Common myeloid progenitor, CD34-positive (primary cell): ENCODE measurements around the gene MAPK8.

Experiments used
- CTCF ChIA-PET: fragments of 350-600 bp; sonication (Branson Sonifier 250); formaldehyde crosslinking; loops from one replicate; lab custom pipeline; 2021; ENCODE audit warnings: antibody characterized with exemption; lab: Charles Lee
- POLR2A ChIA-PET: fragments of 350-600 bp; sonication (Branson Sonifier 250); formaldehyde crosslinking; loops from one replicate; lab custom pipeline; 2021; ENCODE audit warnings: antibody characterized with exemption; lab: Charles Lee
- DNase-seq, 3 donors: peaks; one replicate each; pipeline versions ENCODE4 v3.0.0 to v3.0.0-alpha.2; 2013
- H3K27ac ChIP-seq, 2 experiments: 1 replicate in 1 of 2; 2 replicates in 1 of 2; pipeline ENCODE4 v1.7.0; 2013; ENCODE audit warnings: inconsistent platforms in 2 of 2, low read length in 2 of 2, mild to moderate bottlenecking in 2 of 2, low read depth in 1 of 2, moderate library complexity in 1 of 2; ENCODE audit not compliant: severe bottlenecking in 2 of 2, insufficient read depth in 1 of 2, poor library complexity in 1 of 2
- H3K27me3 ChIP-seq, 5 experiments: replicated peaks in 2 of 5; 1 replicate in 3 of 5; 2 replicates in 2 of 5; pipeline versions ENCODE4 v1.6.1 to v1.7.0; 2013; ENCODE audit warnings: low read length in 4 of 5, mild to moderate bottlenecking in 2 of 5, moderate library complexity in 2 of 5, inconsistent platforms in 1 of 5; ENCODE audit not compliant: insufficient read depth in 5 of 5, control insufficient read depth in 4 of 5
- H3K36me3 ChIP-seq, 4 experiments: 1 replicate in 2 of 4; 2 replicates in 2 of 4; pipeline versions ENCODE4 v1.6.1 to v1.7.0; 2013; ENCODE audit warnings: low read length in 3 of 4, control low read depth in 1 of 4, mild to moderate bottlenecking in 1 of 4; ENCODE audit not compliant: control insufficient read depth in 4 of 4, insufficient read depth in 4 of 4
- H3K4me1 ChIP-seq, 4 experiments: 1 replicate in 3 of 4; 2 replicates in 1 of 4; pipeline versions ENCODE4 v1.6.1 to v1.7.1; 2013; ENCODE audit warnings: low read length in 3 of 4, mild to moderate bottlenecking in 3 of 4, control low read depth in 1 of 4, inconsistent platforms in 1 of 4, moderate library complexity in 1 of 4; ENCODE audit not compliant: control insufficient read depth in 4 of 4, insufficient read depth in 4 of 4; ENCODE audit errors: control extremely low read depth in 1 of 4
- H3K4me3 ChIP-seq, 7 experiments: 1 replicate in 4 of 7; 2 replicates in 3 of 7; pipeline versions ENCODE4 v1.5.1 to v1.7.0; 2013; ENCODE audit warnings: mild to moderate bottlenecking in 7 of 7, low read length in 6 of 7, moderate library complexity in 6 of 7, inconsistent platforms in 2 of 7, low read depth in 2 of 7, control low read depth in 1 of 7; ENCODE audit not compliant: insufficient read depth in 4 of 7, control insufficient read depth in 1 of 7; ENCODE audit errors: extremely low read depth in 1 of 7
- H3K9me3 ChIP-seq, 5 experiments: 1 replicate in 4 of 5; 2 replicates in 1 of 5; pipeline versions ENCODE4 v1.6.1 to v1.7.1; 2013; ENCODE audit warnings: low read length in 4 of 5, mild to moderate bottlenecking in 2 of 5, inconsistent platforms in 1 of 5, low read depth in 1 of 5, moderate library complexity in 1 of 5; ENCODE audit not compliant: control insufficient read depth in 4 of 5, insufficient read depth in 2 of 5; ENCODE audit errors: control extremely low read depth in 1 of 5
- WGBS: methylation state at CpG from one replicate; pipeline ENCODE4 v1.1.5; 2013; ENCODE audit not compliant: insufficient coverage; 5-methylcytosine and 5-hydroxymethylcytosine counted together

Gene MAPK8

GRCh38 chr10:48446785-48447184 lies 140.3 kb downstream of the MAPK8 start:
- ChIA-PET CTCF (interaction anchor here (1.0 to 10.1 kb wide), 14 partner anchors 13 to 99 kb away, joined by 3 to 220 read pairs (median 6); no protein-coding TSS in a partner anchor), POLR2A (interaction anchor here (1.9 kb wide), 1 partner anchor 10 kb away, joined by 6 read pairs; no protein-coding TSS in a partner anchor)
- Histone ChIP-seq H3K36me3 (peaks cover 3 to 93% (median 74%) of the 10 kb centered on the region in 4 experiments), H3K27me3 (no peaks in the 10 kb centered on the region), H3K27ac (peak overlapping the region in 1 of 2 experiments; percentile 27), H3K9me3 (no peaks in the 10 kb centered on the region), H3K4me1 (peaks cover 0 to 72% (median 35%) of the 10 kb centered on the region in 4 experiments), H3K4me3 (no peak overlapping the region)
- 54% methylated on average over 7 of the region's 7 CpGs for WGBS
- no peak for DNase-seq

- 88% methylated on average over 6 of the region's 11 CpGs for WGBS
- H3K4me3 ChIP-seq: no peak overlapping the region
- peak overlapping the region in 1 of 2 experiments; percentile 27 for H3K27ac ChIP-seq
- H3K27me3 ChIP-seq: no peaks in the 10 kb centered on the region
- CTCF ChIA-PET: interaction anchor here (1.1 to 10.1 kb wide), 8 partner anchors 13 to 98 kb away, joined by 3 to 220 read pairs (median 6); no protein-coding TSS in a partner anchor
- H3K4me1 ChIP-seq: peaks cover 0 to 78% (median 39%) of the 10 kb centered on the region in 4 experiments
- POLR2A ChIA-PET: no interaction called here
- H3K9me3 ChIP-seq: no peaks in the 10 kb centered on the region
- H3K36me3 ChIP-seq: peaks cover 4 to 93% (median 77%) of the 10 kb centered on the region in 4 experiments
- no peak for DNase-seq
These were observed 141.1 kb downstream of the MAPK8 start for GRCh38 chr10:48447356-48448215.

- Histone ChIP-seq H3K27ac (no peak overlapping the region), H3K9me3 (no peaks in the 10 kb centered on the region), H3K4me3 (no peak overlapping the region), H3K36me3 (peaks cover 7 to 96% (median 76%) of the 10 kb centered on the region in 4 experiments), H3K27me3 (no peaks in the 10 kb centered on the region), H3K4me1 (peaks cover 0 to 76% (median 42%) of the 10 kb centered on the region in 4 experiments)
- ChIA-PET CTCF (interaction anchor here (1.1 to 10.1 kb wide), 5 partner anchors 10 to 72 kb away, joined by 3 to 220 read pairs (median 8); no protein-coding TSS in a partner anchor), POLR2A (no interaction called here)
- 98% methylated on average over 4 of the region's 4 CpGs for WGBS
- DNase-seq: no peak
These were observed 142.3 kb downstream of the MAPK8 start for GRCh38 chr10:48448796-48449195.

- 91% methylated on average over 18 of the region's 19 CpGs for WGBS
- Histone ChIP-seq H3K27ac (no peak overlapping the region), H3K9me3 (no peaks in the 10 kb centered on the region), H3K27me3 (no peaks in the 10 kb centered on the region), H3K4me3 (no peak overlapping the region), H3K36me3 (peaks cover 8 to 94% (median 77%) of the 10 kb centered on the region in 4 experiments), H3K4me1 (peaks cover 0 to 76% (median 40%) of the 10 kb centered on the region in 4 experiments)
- ChIA-PET POLR2A (no interaction called here), CTCF (interaction anchor here (0.6 to 10.1 kb wide), 9 partner anchors 9 to 71 kb away, joined by 3 to 220 read pairs (median 4); no protein-coding TSS in a partner anchor)
- DNase-seq: no peak
These were observed 143.2 kb downstream of the MAPK8 start for GRCh38 chr10:48449501-48450232.

GRCh38 chr10:48450233-48450740 lies 143.8 kb downstream of the MAPK8 start:
- H3K36me3 ChIP-seq: peaks cover 8 to 93% (median 74%) of the 10 kb centered on the region in 4 experiments
- ChIA-PET CTCF (interaction anchor here (0.6 to 10.1 kb wide), 7 partner anchors 12 to 69 kb away, joined by 3 to 220 read pairs (median 4); no protein-coding TSS in a partner anchor), POLR2A (no interaction called here)
- H3K4me3 ChIP-seq: no peak overlapping the region
- WGBS: 96% methylated on average over 44 of the region's 49 CpGs
- H3K27ac ChIP-seq: no peak overlapping the region
- DNase-seq: no peak
- H3K4me1 ChIP-seq: peaks cover 0 to 76% (median 40%) of the 10 kb centered on the region in 4 experiments
- H3K9me3 ChIP-seq: no peaks in the 10 kb centered on the region
- H3K27me3 ChIP-seq: no peaks in the 10 kb centered on the region

GRCh38 chr10:48450741-48451466 lies 144.4 kb downstream of the MAPK8 start:
- DNase-seq: peak in 1 of 3 donors; percentile 18
- WGBS: 90% methylated on average over 41 of the region's 43 CpGs
- H3K27ac ChIP-seq: no peak overlapping the region
- CTCF ChIA-PET: interaction anchor here (0.7 to 10.1 kb wide), 6 partner anchors 9 to 54 kb away, joined by 3 to 220 read pairs (median 4); no protein-coding TSS in a partner anchor
- peaks cover 0 to 77% (median 42%) of the 10 kb centered on the region in 4 experiments for H3K4me1 ChIP-seq
- H3K36me3 ChIP-seq: peaks cover 8 to 90% (median 72%) of the 10 kb centered on the region in 4 experiments
- H3K9me3 ChIP-seq: no peaks in the 10 kb centered on the region
- no peaks in the 10 kb centered on the region for H3K27me3 ChIP-seq
- no peak overlapping the region for H3K4me3 ChIP-seq
- POLR2A ChIA-PET: interaction anchor here (0.7 kb wide), 1 partner anchor 37 kb away, joined by 4 read pairs; no protein-coding TSS in a partner anchor
